K562 (cell line): ENCODE measurements around the gene ADAP1. TPM values are rescaled to one million over a fixed set of nuclear protein-coding genes. Genes with fewer than 3 reads are reported as not detected.

ENCODE experiments used
- ATAC-seq: fragments of 200-7000 bp; cut with Tn5 transposase; 3 replicates; pipeline ENCODE4 v1.9.1; 2020; ENCODE audit warnings: moderate library complexity
- BruUV-seq: library from RNA; stranded (reverse); fragments of 400-500 nt; replicated peaks from 2 replicates; lab custom pipeline; 2021; lab: Mats Ljungman, UMichigan
- CTCF ChIA-PET: fragments of 300-600 bp; formaldehyde crosslinking; extraction: SDS; loops from one replicate; lab custom pipeline; 2021; ENCODE audit warnings: low intra/inter-chr PET ratio; lab: Yijun Ruan, JAX
- POLR2A ChIA-PET: fragments of 300-600, 350-650 bp; sonication (Branson Sonifier 250); formaldehyde crosslinking; extraction: SDS; loops from one replicate; lab custom pipeline; 2021; ENCODE audit warnings: antibody characterized with exemption, inconsistent platforms; lab: Yijun Ruan, JAX
- DNase-seq, 4 experiments: peaks; one replicate each; pipeline versions ENCODE4 v3.0.0 to v3.0.0-alpha.2; 2011 to 2018; ENCODE audit warnings: low spot score in 3 of 4, mixed read lengths in 3 of 4; ENCODE audit errors: extremely low read depth in 1 of 4
- FAIRE-seq: peaks from 2 replicates; lab custom pipeline; 2011; peaks lifted over from hg19 to GRCh38; lab: Jason Lieb, UNC
- H2AFZ ChIP-seq: 2 replicates; pipeline ENCODE4 v1.6.0; 2011; ENCODE audit warnings: low read depth, low read length, control low read depth, inconsistent platforms
- H3K27ac ChIP-seq: fragments of 200-600 bp; 3 replicates; pipeline ENCODE4 v1.8.0; 2011; ENCODE audit warnings: low read depth, mild to moderate bottlenecking, control low read depth, inconsistent platforms, low read length, moderate library complexity, mixed read lengths; ENCODE audit errors: extremely low read depth
- H3K27me3 ChIP-seq, 2 experiments: fragments of 300-600 bp in 1 of 2; 2 replicates in 1 of 2; 3 replicates in 1 of 2; pipeline versions ENCODE4 v1.6.0 to v1.8.0; 2011; ENCODE audit warnings: inconsistent platforms in 2 of 2, low read length in 2 of 2, mild to moderate bottlenecking in 1 of 2, mixed read lengths in 1 of 2, moderate library complexity in 1 of 2; ENCODE audit not compliant: control insufficient read depth in 2 of 2, insufficient read depth in 2 of 2
- H3K36me3 ChIP-seq: fragments of 300-600 bp; 3 replicates; pipeline ENCODE4 v1.8.0; 2011; ENCODE audit warnings: mild to moderate bottlenecking, low read length, inconsistent platforms; ENCODE audit not compliant: control insufficient read depth, insufficient read depth
- H3K4me1 ChIP-seq, 2 experiments: fragments of 200-600 bp in 1 of 2; replicated peaks in 1 of 2; 2 replicates in 1 of 2; 3 replicates in 1 of 2; pipeline versions ENCODE4 v1.5.1 to v1.8.0; 2011; ENCODE audit warnings: inconsistent platforms in 2 of 2, low read length in 2 of 2, mild to moderate bottlenecking in 1 of 2, mixed read lengths in 1 of 2, moderate library complexity in 1 of 2; ENCODE audit not compliant: control insufficient read depth in 2 of 2, insufficient read depth in 2 of 2
- H3K4me2 ChIP-seq: 2 replicates; pipeline ENCODE4 v1.6.1; 2011; ENCODE audit warnings: low read length, control low read depth, inconsistent platforms, mixed read lengths; ENCODE audit not compliant: insufficient read depth
- H3K4me3 ChIP-seq: fragments of 200-600 bp; sonication (generic), shearing (Covaris generic); 2 replicates; pipeline ENCODE4 v1.5.1; 2016; ENCODE audit warnings: control low read depth, inconsistent platforms
- H3K79me2 ChIP-seq: fragments of 200-600 bp; 3 replicates; pipeline ENCODE4 v1.8.0; 2011; ENCODE audit warnings: low read length, inconsistent platforms; ENCODE audit not compliant: control insufficient read depth, insufficient read depth
- H3K9ac ChIP-seq, 2 experiments: 2 replicates each; pipeline versions ENCODE4 v1.6.0 to v1.6.1; 2011; ENCODE audit warnings: low read depth in 2 of 2, low read length in 2 of 2, control low read depth in 1 of 2, inconsistent platforms in 1 of 2, mild to moderate bottlenecking in 1 of 2, mixed read lengths in 1 of 2; ENCODE audit not compliant: insufficient read depth in 1 of 2
- H3K9me1 ChIP-seq: one replicate; pipeline ENCODE4 v1.6.0; 2011; ENCODE audit warnings: inconsistent platforms, mild to moderate bottlenecking, low read length, moderate library complexity; ENCODE audit not compliant: control insufficient read depth, insufficient read depth
- H3K9me3 ChIP-seq: replicated peaks from 2 replicates; pipeline ENCODE4 v1.5.1; 2011; ENCODE audit warnings: low read depth, low read length, inconsistent platforms; ENCODE audit not compliant: control insufficient read depth, insufficient read depth
- H4K20me1 ChIP-seq: replicated peaks from 2 replicates; pipeline ENCODE4 v1.6.1; 2011; ENCODE audit warnings: low read length, inconsistent platforms, mixed read lengths; ENCODE audit not compliant: control insufficient read depth, insufficient read depth
- HOMEZ ChIP-seq: fragments of 250-450 bp; sonication (Bioruptor Pico); IDR thresholded peaks from 2 replicates; pipeline ENCODE4 v1.4.0; 2020; ENCODE audit warnings: mild to moderate bottlenecking, moderate library complexity
- KLF16 ChIP-seq: IDR thresholded peaks from 2 replicates; pipeline ENCODE4 v1.6.1; 2016; ENCODE audit warnings: antibody characterized with exemption
- MCM3 ChIP-seq: fragments of 450-650 bp; IDR thresholded peaks from 2 replicates; pipeline ENCODE4 v1.6.1; 2016
- POLR2AphosphoS5 ChIP-seq: IDR thresholded peaks from 2 replicates; pipeline ENCODE4 v1.6.1; 2011; ENCODE audit warnings: mild to moderate bottlenecking, low read depth, low read length, moderate library complexity; ENCODE audit not compliant: control insufficient read depth, insufficient read depth
- POLR2G ChIP-seq: fragments of 200-400 bp; formaldehyde crosslinking; IDR thresholded peaks from 2 replicates; pipeline ENCODE4 v1.6.1; 2017; ENCODE audit warnings: low read depth, mild to moderate bottlenecking, antibody characterized with exemption, low read length, moderate library complexity
- RBM22 ChIP-seq: fragments of 200-400 bp; formaldehyde crosslinking; IDR thresholded peaks from 2 replicates; pipeline ENCODE4 v1.6.1; 2018; ENCODE audit warnings: low read length, low read depth; ENCODE audit not compliant: poor library complexity, severe bottlenecking
- SUPT5H ChIP-seq: fragments of 450-650 bp; IDR thresholded peaks from 2 replicates; pipeline ENCODE4 v1.6.1; 2016
- TEAD4 ChIP-seq, 2 experiments: sonication (generic) in 1 of 2; formaldehyde crosslinking in 1 of 2; IDR thresholded peaks; 2 replicates each; pipeline versions ENCODE4 v1.6.1 to v1.8.0; 2012 to 2022; ENCODE audit warnings: borderline replicate concordance in 1 of 2, inconsistent platforms in 1 of 2, low read length in 1 of 2, mild to moderate bottlenecking in 1 of 2, missing genetic modification reagents in 1 of 2
- ZNF140 ChIP-seq: fragments of 250-450 bp; sonication (Bioruptor Pico); IDR thresholded peaks from 2 replicates; pipeline ENCODE4 v1.8.0; 2021; ENCODE audit warnings: moderate library complexity, mild to moderate bottlenecking, inconsistent platforms
- WGBS: fragments of 100-300 bp; shearing (Covaris generic); methylation state at CpG from one replicate; pipeline ENCODE4 v1.1.6; 2016; ENCODE audit warnings: low coverage, mixed read lengths; ENCODE audit not compliant: insufficient coverage; ENCODE audit errors: missing lambda C conversion rate; 5-methylcytosine and 5-hydroxymethylcytosine counted together
- in situ Hi-C: fragments of 300-500 bp; cut with MboI; formaldehyde crosslinking; loops from 4 replicates; pipeline ENCODE4 v1.15.0; 2018; ENCODE audit warnings: inconsistent platforms, mixed read lengths
- intact Hi-C: fragments of 100-400 bp; cut with micrococcal nuclease; formaldehyde crosslinking; loops from 2 replicates; pipeline ENCODE4 v1.14.2; 2022
- polyA plus RNA-seq, 8 experiments: library from polyadenylated mRNA; depleted of rRNA in 4 of 8; stranded (reverse) in 5 of 8; unstranded in 3 of 8; fragments of >200 nt; fragmentation: Nextera tagmentation in 2 of 8; fragmentation: Illumina TruSeq in 1 of 8; extraction: Ambion mirVana in 2 of 8; extraction: Trizol in 1 of 8; gene quantifications; 2 replicates each; pipeline versions ENCODE4 v1.2.1 to v1.2.3, GENCODE V29; 2011 to 2014; ENCODE audit warnings: inconsistent platforms in 1 of 8, missing spikeins in 1 of 8
- total RNA-seq, 7 experiments: library from RNA; depleted of rRNA in 6 of 7; stranded (reverse); fragments of >200 nt in 6 of 7; fragmentation: Illumina TruSeq in 2 of 7; extraction: Trizol in 2 of 7; gene quantifications; 2 replicates each; pipeline versions ENCODE4 v1.2.1 to v1.2.3, GENCODE V29; 2011 to 2021; ENCODE audit warnings: low replicate concordance in 1 of 7
- TF ChIP-seq, protein P1 (sequence below): fragments of 450-650 bp; IDR thresholded peaks from 2 replicates; pipeline ENCODE4 v1.6.1; 2016; ENCODE audit warnings: mild to moderate bottlenecking

The ADAP1 gene
- total and polyA plus RNA-seq, 9 of the 15 experiments (the other 6 are each of a cell fraction or from before 2014, with no cell fraction given), result 0.27 to 1.4 (median 0.52) TPM; not detected in 3

DNA sequence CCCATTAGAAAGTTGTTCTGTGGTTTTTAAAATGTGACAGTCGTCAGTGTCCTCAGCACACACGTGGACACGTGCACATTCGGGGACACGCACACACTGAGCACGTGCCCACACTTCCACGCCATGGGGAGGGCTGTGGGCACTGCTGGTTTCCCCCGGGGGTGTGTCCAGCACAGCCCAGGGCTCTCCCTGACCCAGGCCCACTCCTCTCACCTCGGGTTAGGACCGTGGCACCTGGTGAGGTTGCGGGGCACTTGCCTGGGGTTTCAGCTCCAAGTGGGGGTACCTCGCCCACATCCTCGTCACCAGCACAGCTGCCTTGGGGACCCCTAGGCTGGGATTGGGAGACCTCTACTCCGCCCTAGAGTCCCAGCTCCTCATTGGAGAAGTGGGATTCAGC lies 57.4 kb downstream of the ADAP1 start:
- POLR2A ChIA-PET, result interaction anchor here (0.8 kb wide), 1 partner anchor 12 kb away, joined by 3 read pairs; no protein-coding TSS in a partner anchor
- intact Hi-C loops, result no loop called here
- H3K27ac ChIP-seq, result no peak overlapping the region

More for the DNA sequence above, 57.4 kb downstream of the ADAP1 start:
- TF ChIP-seq KLF16, result no peak
- no peak for TF ChIP-seq MCM3
- TF ChIP-seq ZNF140 (CRISPR knock-in tag), result no peak
- TF ChIP-seq POLR2G, result peak; percentile 56
- peak; percentile 77 for TF ChIP-seq RBM22
- TF ChIP-seq TEAD4 (IDR thresholded peaks at IDR 0.05; ENCODE audit: low read length), result no peak
- TF ChIP-seq TEAD4 (CRISPR knock-in tag; IDR thresholded peaks at IDR 0.05; ENCODE audit: borderline replicate concordance), result no peak
- peak; percentile 26 for TF ChIP-seq SUPT5H
- no peak for TF ChIP-seq HOMEZ (CRISPR knock-in tag)
- TF ChIP-seq, protein P1, sequence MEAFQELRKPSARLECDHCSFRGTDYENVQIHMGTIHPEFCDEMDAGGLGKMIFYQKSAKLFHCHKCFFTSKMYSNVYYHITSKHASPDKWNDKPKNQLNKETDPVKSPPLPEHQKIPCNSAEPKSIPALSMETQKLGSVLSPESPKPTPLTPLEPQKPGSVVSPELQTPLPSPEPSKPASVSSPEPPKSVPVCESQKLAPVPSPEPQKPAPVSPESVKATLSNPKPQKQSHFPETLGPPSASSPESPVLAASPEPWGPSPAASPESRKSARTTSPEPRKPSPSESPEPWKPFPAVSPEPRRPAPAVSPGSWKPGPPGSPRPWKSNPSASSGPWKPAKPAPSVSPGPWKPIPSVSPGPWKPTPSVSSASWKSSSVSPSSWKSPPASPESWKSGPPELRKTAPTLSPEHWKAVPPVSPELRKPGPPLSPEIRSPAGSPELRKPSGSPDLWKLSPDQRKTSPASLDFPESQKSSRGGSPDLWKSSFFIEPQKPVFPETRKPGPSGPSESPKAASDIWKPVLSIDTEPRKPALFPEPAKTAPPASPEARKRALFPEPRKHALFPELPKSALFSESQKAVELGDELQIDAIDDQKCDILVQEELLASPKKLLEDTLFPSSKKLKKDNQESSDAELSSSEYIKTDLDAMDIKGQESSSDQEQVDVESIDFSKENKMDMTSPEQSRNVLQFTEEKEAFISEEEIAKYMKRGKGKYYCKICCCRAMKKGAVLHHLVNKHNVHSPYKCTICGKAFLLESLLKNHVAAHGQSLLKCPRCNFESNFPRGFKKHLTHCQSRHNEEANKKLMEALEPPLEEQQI, result no peak
- TF ChIP-seq POLR2AphosphoS5, result no peak
- no peak for ATAC-seq
- no peaks in the 10 kb centered on the region for H3K27me3 ChIP-seq
- H2AFZ ChIP-seq, result no peak overlapping the region
- FAIRE-seq, result no peak
- peaks cover 62% of the 10 kb centered on the region; the same call in 2 of the 3 replicates for H3K36me3 ChIP-seq
- H3K4me2 ChIP-seq, result no peak overlapping the region
- 91% methylated on average over 12 of the region's 14 CpGs for WGBS
- CTCF ChIA-PET, result no interaction called here
- peaks cover 17 to 71% of the 10 kb centered on the region in 2 experiments; a peak in 4 of 5 replicates for H3K4me1 ChIP-seq
- no TSS peak for BruUV-seq
- H3K9me1 ChIP-seq, result no peaks in the 10 kb centered on the region
- H3K9me3 ChIP-seq, result no peaks in the 10 kb centered on the region
- no peaks in the 10 kb centered on the region; the same call in 1 of the 2 replicates for H4K20me1 ChIP-seq
- in situ Hi-C loops, result no loop called here
- no peaks in the 10 kb centered on the region for H3K79me2 ChIP-seq
- H3K9ac ChIP-seq, result no peak overlapping the region
- no peak for DNase-seq
- H3K4me3 ChIP-seq, result no peak overlapping the region
